Skeletal muscle satellite cell (primary cell): Measurements from ENCODE around the gene ZBTB4.
A peak's percentile ranks its signal among the peaks of the same experiment; 100 is the strongest.
"Not testable (repeated sequence)": the region's sequence is repeated elsewhere in the genome, so short reads cannot be mapped to it uniquely, and the experiment has no call there.

ENCODE experiments used
- H3K27me3 ChIP-seq: 2 replicates; pipeline ENCODE4 v1.7.0; 2013; ENCODE audit warnings: low read length; ENCODE audit not compliant: control insufficient read depth, insufficient read depth
- H3K36me3 ChIP-seq: 2 replicates; pipeline ENCODE4 v1.7.0; 2013; ENCODE audit warnings: mild to moderate bottlenecking, control low read depth, low read length; ENCODE audit not compliant: insufficient read depth
- H3K4me1 ChIP-seq: 2 replicates; pipeline ENCODE4 v1.7.0; 2013; ENCODE audit warnings: low read length; ENCODE audit not compliant: control insufficient read depth, insufficient read depth
- H3K4me2 ChIP-seq: 2 replicates; pipeline ENCODE4 v1.7.0; 2013; ENCODE audit warnings: mild to moderate bottlenecking, low read length
- H3K4me3 ChIP-seq: 2 replicates; pipeline ENCODE4 v1.7.0; 2013; ENCODE audit warnings: low read length
- H3K9ac ChIP-seq: 2 replicates; pipeline ENCODE4 v1.7.0; 2013; ENCODE audit warnings: mild to moderate bottlenecking, low read depth, low read length, moderate library complexity
- H3K9me3 ChIP-seq: replicated peaks from 2 replicates; pipeline ENCODE4 v1.7.0; 2013; ENCODE audit warnings: mild to moderate bottlenecking, control low read depth, low read length

Gene ZBTB4

DNA sequence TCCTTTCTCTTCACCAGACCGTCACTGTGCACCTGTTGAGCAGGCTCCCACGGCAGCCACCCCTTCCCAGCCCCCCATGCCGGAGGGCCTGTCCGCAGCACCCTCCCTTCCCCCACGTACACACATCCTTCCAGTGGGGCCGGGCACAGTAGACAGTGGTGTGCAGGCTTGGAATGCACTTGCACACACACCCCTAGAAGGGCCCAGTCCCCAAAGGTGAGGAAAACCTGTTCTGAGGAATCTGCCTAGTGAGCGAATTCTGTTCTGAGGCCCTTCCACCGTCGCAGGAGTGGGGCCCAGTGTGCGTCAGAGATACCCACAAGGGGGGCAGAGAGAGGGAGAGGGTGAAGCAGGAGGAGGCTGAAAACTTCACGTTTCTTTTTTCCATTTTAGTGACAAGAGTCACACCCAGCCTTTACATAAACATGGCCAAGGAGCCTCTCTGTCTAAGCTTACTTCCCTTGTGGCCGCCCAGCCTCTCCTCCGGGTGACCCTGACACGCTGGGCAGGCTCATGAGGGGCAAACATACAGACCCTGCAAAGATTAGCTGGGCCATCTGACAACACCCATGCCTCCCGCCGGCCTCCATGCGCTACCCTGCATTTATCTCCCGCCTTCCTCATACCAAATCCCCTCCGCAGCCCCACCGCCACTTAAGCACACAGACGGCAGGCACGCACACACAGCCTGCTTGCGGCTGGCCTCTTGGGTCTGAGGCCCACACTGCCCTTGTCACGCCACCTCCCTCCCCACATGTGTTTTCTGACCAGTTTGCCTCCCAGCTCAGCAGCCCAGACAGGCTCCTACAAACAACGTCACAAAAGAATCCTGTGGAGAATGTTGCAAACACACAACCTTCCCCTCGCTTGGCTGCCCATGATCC, 1.8 kb downstream of the ZBTB4 start:
- H3K4me1 ChIP-seq = peaks cover 40% of the 10 kb centered on the region
- peaks cover 5% of the 10 kb centered on the region for H3K36me3 ChIP-seq
- H3K9ac ChIP-seq = peak overlapping the region; percentile 93
- no peaks in the 10 kb centered on the region for H3K27me3 ChIP-seq
- peak overlapping the region; percentile 87 for H3K4me2 ChIP-seq
- peak overlapping the region; percentile 79 for H3K4me3 ChIP-seq
- H3K9me3 ChIP-seq = no peaks in the 10 kb centered on the region

DNA sequence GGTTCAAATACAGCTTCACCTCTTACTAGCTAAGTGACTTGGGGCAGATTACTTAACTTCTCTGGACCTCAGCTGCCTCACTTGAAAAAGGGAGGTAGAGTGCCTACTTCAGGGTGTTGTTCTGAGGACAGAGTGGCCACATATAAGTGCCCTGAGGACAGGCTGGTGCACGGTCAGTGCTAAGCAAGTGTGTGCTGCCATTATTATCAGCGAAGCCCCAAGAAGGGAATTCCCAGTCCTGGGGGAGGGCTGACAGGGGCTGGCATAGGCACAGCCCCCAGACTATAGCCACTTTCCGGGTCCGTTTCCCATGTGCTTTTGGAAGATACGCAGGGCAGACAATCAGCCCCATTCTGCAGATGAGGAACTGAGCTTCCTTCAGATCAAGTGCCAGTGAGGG, 2.5 kb downstream of the ZBTB4 start:
- H3K36me3 ChIP-seq = peaks cover 5% of the 10 kb centered on the region
- H3K4me3 ChIP-seq = peak overlapping the region; percentile 79
- peaks cover 40% of the 10 kb centered on the region for H3K4me1 ChIP-seq
- no peaks in the 10 kb centered on the region for H3K9me3 ChIP-seq
- no peaks in the 10 kb centered on the region for H3K27me3 ChIP-seq
- H3K4me2 ChIP-seq = peak overlapping the region; percentile 87
- peak overlapping the region; percentile 93 for H3K9ac ChIP-seq

DNA sequence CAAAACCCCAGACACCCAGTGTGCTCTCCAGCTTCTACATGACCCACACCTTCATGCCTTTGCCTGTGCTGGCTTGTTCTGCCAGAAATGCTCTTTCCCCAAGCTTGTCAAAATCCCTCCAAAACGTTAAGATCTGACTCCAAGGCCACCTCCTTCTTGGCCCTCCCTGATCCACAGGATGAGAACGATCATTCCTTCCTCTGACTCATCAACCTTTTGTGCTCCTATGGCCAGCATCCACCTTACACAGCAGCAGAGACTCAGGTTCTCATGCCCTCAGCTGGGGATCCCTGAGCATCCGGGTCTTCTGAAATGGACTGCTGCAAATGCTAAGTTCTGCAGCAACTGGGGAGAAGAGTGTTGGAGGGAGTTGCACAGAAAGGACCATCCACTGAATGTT, 2.9 kb downstream of the ZBTB4 start:
- Histone ChIP-seq H3K27me3 (no peaks in the 10 kb centered on the region), H3K36me3 (peaks cover 5% of the 10 kb centered on the region), H3K9ac (no peak overlapping the region), H3K4me3 (peak overlapping the region; percentile 8), H3K4me2 (peak overlapping the region; percentile 87), H3K9me3 (no peaks in the 10 kb centered on the region), H3K4me1 (peaks cover 40% of the 10 kb centered on the region)

DNA sequence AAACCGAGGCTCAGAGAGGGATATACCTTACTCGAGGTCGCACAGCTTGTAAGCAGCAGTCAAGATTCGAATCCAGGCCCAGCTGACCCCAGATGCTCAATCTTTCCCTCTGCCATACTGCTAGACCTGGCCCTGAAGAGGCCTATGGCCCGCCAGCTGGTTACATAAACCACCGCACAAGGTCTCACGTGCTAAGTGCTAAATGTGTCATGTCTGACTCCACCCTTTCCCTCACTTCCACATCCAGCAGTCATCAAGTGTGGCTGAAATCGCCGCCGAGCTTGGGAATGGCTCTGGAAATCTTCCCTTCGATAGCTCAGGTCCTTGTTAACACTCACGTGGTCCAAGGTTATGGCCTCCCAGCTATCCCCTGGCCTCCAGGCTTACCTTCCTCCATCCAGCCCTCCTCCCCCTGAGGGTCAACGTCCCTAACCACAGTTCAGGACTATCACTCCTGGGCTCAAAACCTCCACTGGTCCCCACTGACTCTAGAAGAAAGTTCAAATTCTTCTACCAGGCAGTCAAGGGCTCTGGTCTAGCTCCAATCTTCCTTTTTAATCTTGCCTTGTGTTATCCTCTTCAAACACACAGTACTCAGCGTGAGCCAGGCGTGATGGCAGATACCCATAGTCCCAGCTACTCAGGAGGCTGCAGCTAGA, 3.5 kb downstream of the ZBTB4 start:
- no peak overlapping the region for H3K4me3 ChIP-seq
- H3K9ac ChIP-seq = no peak overlapping the region

DNA sequence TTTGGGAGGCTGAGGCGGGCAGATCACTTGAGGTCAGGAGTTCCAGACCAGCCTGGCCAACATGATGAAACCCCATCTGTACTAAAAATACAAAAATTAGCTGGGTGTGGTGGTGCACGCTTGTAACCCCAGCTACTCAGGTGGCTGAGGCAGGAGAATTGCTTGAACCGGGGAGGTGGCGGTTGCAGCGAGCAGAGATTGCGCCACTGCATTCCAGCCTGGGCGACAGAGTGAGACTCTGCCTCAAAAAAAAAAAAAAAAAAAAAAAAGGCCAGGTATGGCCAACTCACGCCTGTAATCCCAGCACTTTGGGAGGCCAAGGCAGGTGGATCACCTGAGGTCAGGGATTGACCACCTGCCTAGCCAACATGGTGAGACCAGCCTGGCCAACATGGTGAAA, 4.7 kb downstream of the ZBTB4 start:
- H3K4me1 ChIP-seq = peaks cover 34% of the 10 kb centered on the region
- H3K27me3 ChIP-seq, H3K4me2 ChIP-seq, H3K36me3 ChIP-seq, H3K4me3 ChIP-seq, H3K9ac ChIP-seq, H3K9me3 ChIP-seq: not testable (repeated sequence)

More for the DNA sequence above, 3.5 kb downstream of the ZBTB4 start:
- Histone ChIP-seq H3K9me3 (no peaks in the 10 kb centered on the region), H3K27me3 (no peaks in the 10 kb centered on the region), H3K4me1 (peaks cover 40% of the 10 kb centered on the region), H3K36me3 (peaks cover 5% of the 10 kb centered on the region), H3K4me2 (peak overlapping the region; percentile 87)

DNA sequence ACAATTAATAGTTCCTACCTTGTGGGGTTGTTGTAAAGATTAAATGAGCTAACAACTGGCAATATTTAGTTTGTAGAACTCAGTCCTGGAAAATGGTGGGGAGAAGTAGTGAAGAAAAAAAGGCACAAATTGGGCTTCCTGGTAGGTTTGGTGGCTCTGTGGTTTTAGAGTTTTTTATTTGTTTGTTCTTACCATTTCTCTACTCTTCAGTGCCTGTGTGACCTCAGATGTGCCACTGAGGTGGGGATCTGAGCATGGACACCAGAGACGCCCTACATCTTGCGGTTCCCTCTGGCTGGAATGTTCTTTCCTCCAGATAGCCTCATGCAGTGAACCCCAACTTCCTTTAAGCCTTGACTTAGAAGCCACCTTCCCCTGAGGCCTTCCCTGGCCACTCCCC, 7.7 kb downstream of the ZBTB4 start:
- Histone ChIP-seq H3K36me3 (peaks cover 11% of the 10 kb centered on the region), H3K4me2 (no peak overlapping the region), H3K4me3 (no peak overlapping the region), H3K9ac (no peak overlapping the region), H3K27me3 (no peaks in the 10 kb centered on the region), H3K4me1 (peaks cover 20% of the 10 kb centered on the region), H3K9me3 (no peaks in the 10 kb centered on the region)

DNA sequence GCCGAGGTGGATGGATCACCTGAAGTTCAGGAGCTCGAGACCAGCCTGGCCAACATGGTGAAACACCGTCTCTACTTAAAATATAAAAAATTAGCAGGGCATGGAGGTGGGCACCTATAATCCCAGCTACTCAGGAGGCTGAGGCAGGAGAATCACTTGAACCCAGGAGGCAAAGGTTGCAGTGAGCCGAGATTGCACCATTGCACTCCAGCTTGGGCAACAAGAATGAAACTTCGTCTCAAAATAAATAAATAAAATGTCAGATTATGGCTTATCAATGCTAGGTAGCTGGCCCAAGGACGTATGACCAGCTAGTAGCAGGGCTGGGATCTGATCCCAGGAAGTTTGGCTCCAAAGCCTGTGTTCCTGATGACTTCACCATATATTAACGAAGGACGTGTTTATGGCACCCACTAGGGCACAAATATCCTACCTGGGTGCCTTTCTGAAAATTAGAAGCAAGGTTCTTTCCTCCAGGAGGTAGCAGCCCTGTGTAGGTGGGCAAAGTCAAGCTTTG, 8.9 kb downstream of the ZBTB4 start:
- H3K9ac ChIP-seq, H3K9me3 ChIP-seq, H3K4me2 ChIP-seq, H3K4me3 ChIP-seq, H3K27me3 ChIP-seq: not testable (repeated sequence)
- H3K4me1 ChIP-seq = peaks cover 18% of the 10 kb centered on the region
- H3K36me3 ChIP-seq = peaks cover 14% of the 10 kb centered on the region

DNA sequence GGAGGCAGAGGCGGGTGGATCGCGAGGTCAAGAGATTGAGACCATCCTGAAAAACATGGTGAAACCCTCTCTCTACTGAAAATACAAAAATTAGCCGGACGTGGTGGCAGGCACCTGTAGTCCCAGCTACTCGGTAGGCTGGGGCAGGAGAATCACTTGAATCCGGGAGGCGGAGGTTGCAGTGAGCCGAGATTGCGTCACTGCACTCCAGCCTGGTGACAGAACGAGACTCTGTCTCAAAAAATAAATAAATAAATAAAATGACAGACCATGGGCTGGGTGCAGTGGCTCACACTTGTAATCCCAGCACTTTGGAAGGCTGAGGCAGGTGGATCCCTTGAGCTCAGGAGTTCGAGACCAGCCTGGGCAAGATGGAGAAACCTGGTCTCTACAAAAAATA, 9.6 kb downstream of the ZBTB4 start:
- H3K9me3 ChIP-seq, H3K4me2 ChIP-seq, H3K9ac ChIP-seq, H3K27me3 ChIP-seq, H3K4me3 ChIP-seq: not testable (repeated sequence)
- Histone ChIP-seq H3K36me3 (peaks cover 16% of the 10 kb centered on the region), H3K4me1 (peaks cover 18% of the 10 kb centered on the region)

DNA sequence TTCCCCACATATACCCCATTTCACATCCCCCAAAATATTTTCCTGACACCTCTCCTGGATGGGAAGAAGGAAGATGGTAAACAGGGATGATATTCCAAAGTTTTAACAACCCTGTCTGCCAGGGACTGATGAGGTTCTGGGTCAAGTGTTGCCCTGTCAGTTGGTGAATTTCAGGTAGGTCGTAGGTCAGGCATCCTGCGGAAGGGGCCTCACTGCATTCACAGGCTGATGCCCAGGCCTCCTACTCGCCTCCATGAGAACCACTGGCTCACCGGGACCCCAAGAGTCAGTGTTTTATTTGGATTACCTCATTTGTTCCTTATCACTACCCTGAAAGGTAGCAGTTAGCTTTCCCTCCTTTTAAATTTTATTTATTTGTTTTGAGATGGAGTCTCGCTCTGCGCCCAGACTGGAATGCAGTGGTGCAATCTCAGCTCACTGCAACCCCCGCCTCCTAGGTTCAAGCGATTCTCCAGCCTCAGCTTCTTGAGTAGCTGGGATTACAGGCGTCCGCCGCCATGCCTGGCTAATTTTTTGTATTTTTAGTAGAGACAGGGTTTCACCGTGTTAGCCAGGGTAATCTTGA, 10.5 kb downstream of the ZBTB4 start:
- peaks cover 18% of the 10 kb centered on the region for H3K4me1 ChIP-seq
- H3K27me3 ChIP-seq = no peaks in the 10 kb centered on the region
- no peak overlapping the region for H3K4me3 ChIP-seq
- peaks cover 16% of the 10 kb centered on the region for H3K36me3 ChIP-seq
- H3K9ac ChIP-seq = no peak overlapping the region
- H3K4me2 ChIP-seq = no peak overlapping the region
- no peaks in the 10 kb centered on the region for H3K9me3 ChIP-seq

DNA sequence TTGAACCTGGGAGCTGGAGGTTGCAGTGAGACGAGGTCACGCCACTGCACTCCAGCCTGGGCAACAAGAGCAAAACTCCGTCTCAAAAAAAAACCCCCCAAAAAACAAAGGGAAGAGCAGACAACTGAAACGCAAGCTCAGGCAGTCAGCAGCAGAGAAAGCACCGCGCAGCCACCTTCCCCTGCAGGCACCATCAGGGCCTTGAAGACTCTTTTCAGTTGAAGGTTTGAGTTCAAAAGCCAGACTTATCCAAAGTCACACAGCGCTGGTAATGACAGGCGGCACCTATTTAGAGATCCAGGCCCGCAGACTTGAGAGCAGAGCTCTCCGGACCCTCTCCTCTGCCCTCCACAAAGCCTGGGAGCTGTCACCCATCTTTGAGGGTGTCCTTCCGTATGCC, 11.1 kb downstream of the ZBTB4 start:
- H3K4me2 ChIP-seq = no peak overlapping the region
- H3K27me3 ChIP-seq = no peaks in the 10 kb centered on the region
- peaks cover 18% of the 10 kb centered on the region for H3K4me1 ChIP-seq
- H3K4me3 ChIP-seq = no peak overlapping the region
- H3K9me3 ChIP-seq = no peaks in the 10 kb centered on the region
- peaks cover 21% of the 10 kb centered on the region for H3K36me3 ChIP-seq
- H3K9ac ChIP-seq = no peak overlapping the region

DNA sequence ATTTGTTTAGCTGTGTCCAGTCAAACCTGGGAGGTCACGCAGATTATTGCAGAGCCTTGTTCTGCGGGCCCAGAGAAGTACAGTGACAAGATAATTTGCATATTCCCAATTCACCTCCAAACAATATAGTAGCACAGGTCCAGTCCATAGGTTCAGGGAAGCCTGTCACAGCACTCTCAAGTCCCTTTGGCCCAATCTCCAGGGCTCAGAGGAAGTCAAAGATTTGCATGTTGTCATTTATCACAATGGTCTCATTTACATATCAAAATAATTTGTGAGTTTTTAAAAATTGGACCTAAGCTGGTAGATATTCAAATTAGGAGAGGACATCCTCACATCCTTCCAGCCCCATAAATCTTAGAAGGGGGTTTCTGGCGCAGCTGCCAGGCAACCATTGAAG, 11.9 kb downstream of the ZBTB4 start:
- Histone ChIP-seq H3K4me2 (no peak overlapping the region), H3K9me3 (no peaks in the 10 kb centered on the region), H3K36me3 (peaks cover 29% of the 10 kb centered on the region), H3K27me3 (no peaks in the 10 kb centered on the region), H3K9ac (no peak overlapping the region), H3K4me1 (peaks cover 18% of the 10 kb centered on the region), H3K4me3 (no peak overlapping the region)
